ENCODE results near the gene LDLR.
"Not testable (repeated sequence)": the region's sequence is repeated elsewhere in the genome, so short reads cannot be mapped to it uniquely, and the experiment has no call there.

LDLR gene

DNA sequence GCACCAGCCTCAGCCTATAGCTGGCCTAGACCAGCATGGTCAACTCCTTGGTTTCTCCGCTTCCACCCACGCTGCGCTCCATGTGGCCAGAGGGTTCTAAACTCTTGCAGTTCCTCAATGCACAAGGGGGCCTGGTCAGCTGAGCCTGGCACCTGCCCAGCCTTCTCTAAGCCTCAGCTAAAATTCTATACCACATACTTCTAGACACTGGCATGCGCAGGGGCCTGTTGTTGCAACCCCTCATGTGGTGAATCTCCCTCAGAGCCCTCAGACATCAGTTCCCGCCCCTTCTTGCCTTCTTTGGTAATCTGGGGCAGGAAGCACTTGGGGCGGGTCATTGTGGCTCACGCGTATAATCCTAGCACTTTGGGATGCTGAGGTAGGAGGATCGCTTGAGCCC, 19.7 kb upstream of the LDLR start:
- in situ Hi-C loops (cut with HindIII; ENCODE audit: low sequenced_read_pairs) = no loop called here

DNA sequence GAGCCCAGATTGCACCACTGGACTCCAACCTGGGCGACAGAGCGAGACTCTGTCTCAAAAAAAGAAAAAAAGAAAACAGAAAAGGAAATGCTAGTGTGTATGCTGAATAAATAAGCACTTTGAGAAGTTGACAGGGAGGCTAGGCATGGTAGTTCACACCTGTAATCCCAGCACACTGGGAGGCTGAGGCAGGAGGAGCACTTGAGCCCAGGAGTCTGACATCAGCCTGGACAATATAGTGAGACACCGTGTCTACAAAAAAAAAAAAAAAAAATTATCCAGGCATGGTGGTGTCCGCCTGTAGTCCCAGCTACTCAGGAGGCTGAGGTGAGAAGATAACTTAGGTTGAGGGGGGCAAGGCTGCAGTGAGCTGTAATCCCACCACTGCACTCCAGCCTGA, 19.1 kb upstream of the LDLR start:
- in situ Hi-C loops (cut with HindIII; ENCODE audit: low sequenced_read_pairs) = no loop called here

DNA sequence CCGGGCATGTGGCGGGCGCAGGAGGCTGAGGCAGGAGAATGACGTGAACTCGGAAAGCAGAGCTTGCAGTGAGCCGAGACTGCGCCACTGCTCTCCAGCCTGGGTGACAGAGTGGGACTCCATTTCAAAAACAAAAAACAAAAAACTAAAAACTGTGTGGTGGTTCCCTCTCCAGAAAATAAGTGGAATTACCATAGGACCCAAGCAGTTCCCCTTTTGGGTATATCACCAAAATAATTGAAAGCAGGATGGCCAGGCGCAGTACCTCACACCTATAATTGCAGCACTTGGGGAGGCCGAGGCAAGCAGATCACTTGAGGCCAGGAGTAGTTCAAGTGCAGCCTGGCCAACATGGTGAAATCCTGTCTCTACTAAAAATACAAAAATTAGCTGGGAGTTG, 15.7 kb upstream of the LDLR start:
- in situ Hi-C loops (cut with HindIII; ENCODE audit: low sequenced_read_pairs) = no loop called here

DNA sequence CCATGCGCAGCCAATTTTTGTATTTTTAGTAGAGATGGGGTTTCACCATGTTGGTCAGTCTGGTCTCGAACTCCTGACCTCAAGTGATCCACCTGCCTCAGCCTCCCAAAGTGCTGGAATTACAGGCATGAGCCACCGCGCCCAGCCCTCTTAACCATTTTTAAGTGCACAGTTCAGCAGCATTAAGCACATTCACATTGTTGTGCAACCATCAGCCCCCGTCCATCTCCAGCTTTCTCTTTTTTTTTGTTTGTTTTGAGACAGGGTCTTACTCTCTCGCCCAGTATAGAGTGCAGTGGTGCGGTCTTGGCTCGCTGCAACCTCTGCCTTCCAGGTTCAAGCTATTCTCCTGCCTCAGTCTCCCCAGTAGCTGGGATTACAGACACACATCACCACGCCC, 12.5 kb upstream of the LDLR start:
- in situ Hi-C loops (cut with HindIII; ENCODE audit: low sequenced_read_pairs) = not testable (repeated sequence)

DNA sequence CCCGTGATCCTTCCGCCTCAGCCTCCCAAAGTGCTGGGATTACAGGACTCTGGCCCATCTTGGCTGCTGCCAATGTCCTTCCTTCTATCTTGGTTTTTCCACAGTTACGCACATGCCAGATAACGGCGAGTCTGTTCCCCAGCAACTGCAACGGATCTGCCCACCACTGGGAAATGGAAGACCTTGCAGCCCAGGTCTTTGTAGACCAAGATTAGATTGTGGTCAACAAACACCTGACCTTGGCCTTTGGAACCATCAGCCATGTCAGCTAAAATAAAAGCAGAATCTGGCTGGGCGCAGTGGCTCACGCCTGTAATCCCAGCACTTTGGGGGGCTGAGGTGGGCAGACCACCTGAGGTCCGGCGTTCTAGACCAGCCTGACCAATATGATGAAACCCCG, 10.4 kb upstream of the LDLR start:
- in situ Hi-C loops (cut with HindIII; ENCODE audit: low sequenced_read_pairs) = no loop called here

DNA sequence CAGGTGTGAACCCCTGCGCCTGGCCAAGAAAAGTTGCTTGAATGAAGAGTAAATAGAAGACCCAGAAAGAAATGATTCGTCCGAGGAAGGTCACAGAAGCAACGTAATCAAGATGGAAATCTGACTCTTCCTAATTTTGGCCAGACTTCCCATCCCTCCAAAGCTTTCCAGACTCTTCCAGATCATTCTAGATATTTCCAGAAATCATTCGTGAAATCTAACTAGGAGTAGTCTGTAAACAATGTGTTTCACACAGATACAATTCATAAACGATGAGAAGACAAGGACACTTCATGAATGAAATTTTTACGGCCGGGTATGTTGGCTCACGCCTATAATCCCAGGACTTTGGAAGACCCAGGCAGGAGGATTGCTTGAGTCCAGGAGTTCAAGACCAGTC, 9.3 kb upstream of the LDLR start:
- in situ Hi-C loops (cut with HindIII; ENCODE audit: low sequenced_read_pairs) = loop anchor here (10.0 kb wide), 1 partner anchor 55 kb away; no protein-coding TSS in a partner anchor

DNA sequence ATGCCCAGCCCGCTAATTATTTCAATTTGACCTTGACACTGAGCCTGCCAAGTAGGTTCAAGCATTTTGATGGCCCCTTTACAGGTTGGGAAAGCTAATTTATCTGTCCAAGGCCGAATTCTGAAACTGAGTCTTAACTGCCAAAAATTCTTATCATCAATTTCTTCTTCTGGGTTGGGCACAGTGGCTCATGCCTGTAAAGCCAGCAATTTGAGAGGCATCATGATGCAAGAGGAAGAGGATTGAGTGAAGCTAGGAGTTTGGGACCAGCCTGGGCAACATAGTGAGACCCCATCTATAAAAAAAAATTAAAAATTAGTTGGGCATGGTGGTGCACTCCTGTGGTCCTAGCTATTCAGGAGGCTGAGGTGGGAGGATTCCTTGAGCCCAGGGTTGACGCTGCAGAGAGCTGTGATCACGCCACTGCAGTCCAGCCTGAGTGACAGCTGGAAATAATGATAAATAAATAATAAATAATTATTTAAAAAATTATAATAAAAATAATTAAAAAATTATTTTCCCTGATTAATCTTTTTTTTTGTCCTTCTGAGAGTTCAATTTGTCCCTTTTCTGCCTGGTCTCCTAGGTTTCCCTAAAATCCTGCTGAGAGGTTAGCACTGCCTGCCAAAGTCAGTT, 1.3 kb upstream of the LDLR start:
- in situ Hi-C loops (cut with HindIII; ENCODE audit: low sequenced_read_pairs) = loop anchor here (10.0 kb wide), 1 partner anchor 63 kb away; no protein-coding TSS in a partner anchor

DNA sequence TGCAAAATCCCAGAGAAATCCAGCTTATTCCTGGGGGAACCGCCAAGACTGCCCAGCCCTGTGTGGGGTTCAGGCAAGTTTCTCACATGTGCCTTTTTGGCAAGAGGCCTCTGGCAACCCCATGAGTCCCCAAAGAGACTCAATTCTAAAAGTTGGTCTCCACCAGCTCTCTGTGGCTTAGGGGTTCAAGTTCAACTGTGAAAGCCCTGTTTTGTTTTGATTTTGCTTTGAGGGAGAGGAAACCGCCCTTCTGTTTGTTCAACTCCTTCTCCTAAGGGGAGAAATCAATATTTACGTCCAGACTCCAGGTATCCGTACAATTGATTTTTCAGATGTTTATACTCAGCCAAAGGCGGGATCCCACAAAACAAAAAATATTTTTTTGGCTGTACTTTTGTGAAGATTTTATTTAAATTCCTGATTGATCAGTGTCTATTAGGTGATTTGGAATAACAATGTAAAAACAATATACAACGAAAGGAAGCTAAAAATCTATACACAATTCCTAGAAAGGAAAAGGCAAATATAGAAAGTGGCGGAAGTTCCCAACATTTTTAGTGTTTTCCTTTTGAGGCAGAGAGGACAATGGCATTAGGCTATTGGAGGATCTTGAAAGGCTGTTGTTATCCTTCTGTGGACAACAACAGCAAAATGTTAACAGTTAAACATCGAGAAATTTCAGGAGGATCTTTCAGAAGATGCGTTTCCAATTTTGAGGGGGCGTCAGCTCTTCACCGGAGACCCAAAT, 583 bp upstream of the LDLR start:
- in situ Hi-C loops (cut with HindIII; ENCODE audit: low sequenced_read_pairs) = loop anchor here (10.0 kb wide), 1 partner anchor 64 kb away; no protein-coding TSS in a partner anchor

DNA sequence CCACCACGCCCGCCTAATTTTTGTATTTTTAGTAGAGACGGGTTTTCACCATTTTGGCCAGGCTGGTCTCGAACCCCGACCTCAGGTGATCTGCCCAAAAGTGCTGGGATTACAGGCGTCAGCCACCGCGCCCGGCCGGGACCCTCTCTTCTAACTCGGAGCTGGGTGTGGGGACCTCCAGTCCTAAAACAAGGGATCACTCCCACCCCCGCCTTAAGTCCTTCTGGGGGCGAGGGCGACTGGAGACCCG, 676 bp downstream of the LDLR start:
- in situ Hi-C loops (cut with HindIII; ENCODE audit: low sequenced_read_pairs) = not testable (repeated sequence)

DNA sequence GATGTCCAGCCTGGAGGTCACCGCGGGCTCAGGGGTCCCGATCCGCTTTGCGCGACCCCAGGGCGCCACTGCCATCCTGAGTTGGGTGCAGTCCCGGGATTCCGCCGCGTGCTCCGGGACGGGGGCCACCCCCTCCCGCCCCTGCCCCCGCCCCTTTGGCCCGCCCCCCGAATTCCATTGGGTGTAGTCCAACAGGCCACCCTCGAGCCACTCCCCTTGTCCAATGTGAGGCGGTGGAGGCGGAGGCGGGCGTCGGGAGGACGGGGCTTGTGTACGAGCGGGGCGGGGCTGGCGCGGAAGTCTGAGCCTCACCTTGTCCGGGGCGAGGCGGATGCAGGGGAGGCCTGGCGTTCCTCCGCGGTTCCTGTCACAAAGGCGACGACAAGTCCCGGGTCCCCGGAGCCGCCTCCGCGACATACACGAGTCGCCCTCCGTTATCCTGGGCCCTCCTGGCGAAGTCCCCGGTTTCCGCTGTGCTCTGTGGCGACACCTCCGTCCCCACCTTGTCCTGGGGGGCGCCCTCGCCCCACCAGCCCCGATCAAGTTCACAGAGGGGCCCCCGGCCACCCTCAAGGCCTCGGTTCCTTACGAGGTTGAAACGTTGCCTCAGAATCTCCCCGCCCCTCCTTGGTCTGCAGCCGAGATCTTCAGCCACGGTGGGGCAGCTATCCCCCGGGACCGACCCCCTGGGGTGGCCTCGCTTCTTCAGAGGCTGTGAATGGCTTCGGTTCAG, 1.2 kb downstream of the LDLR start:
- in situ Hi-C loops (cut with HindIII; ENCODE audit: low sequenced_read_pairs) = no loop called here

DNA sequence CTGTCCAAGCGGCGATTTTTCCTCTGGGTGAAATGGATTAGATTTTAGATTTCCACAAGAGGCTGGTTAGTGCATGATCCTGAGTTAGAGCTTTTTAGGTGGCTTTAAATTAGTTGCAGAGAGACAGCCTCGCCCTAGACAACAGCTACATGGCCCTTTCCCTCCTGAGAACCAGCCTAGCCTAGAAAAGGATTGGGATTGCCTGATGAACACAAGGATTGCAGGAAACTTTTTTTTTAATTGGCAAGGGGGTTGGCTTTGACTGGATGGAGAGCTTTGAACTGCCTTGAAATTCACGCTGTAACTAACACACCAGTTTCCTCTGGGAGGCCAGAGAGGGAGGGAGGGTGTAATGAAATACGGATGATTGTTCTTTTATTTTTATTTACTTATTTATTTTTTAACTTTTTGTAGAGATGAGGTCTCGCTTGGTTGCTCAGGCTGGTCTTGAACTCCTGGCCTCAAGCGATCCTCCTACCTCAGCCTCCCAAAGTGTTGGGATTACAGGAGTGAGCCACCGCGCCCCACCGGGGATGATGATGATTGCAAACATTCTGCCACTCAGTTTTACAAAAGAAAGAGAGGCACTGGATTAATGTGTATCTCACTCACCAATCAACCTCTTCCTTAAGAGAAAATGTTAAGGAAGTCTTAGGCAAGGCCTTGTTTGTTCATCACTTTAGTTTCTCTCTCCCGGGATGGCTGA, 1.9 kb downstream of the LDLR start:
- in situ Hi-C loops (cut with HindIII; ENCODE audit: low sequenced_read_pairs) = no loop called here

DNA sequence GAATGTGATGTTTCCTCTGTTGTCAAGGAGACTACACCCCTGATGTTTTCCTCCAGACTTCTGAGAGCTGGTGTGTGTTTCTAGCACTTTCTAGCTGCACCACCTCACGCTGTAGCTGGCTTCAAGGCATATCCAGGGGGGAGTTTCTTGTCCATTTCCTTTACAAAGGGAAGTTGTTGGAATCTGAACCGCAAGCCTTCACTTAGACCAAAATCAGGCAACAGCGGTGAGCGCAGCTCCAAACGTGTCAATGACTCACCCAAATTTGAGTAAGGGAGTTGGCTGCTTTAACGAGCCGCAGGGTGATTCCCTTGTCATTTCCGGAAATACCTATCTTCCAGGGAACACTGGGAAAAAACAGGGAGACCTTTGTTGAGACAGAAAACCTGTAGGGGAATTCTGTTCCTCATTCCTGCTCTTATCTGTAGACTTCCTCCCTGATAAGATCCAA, 2.5 kb downstream of the LDLR start:
- in situ Hi-C loops (cut with HindIII; ENCODE audit: low sequenced_read_pairs) = no loop called here

DNA sequence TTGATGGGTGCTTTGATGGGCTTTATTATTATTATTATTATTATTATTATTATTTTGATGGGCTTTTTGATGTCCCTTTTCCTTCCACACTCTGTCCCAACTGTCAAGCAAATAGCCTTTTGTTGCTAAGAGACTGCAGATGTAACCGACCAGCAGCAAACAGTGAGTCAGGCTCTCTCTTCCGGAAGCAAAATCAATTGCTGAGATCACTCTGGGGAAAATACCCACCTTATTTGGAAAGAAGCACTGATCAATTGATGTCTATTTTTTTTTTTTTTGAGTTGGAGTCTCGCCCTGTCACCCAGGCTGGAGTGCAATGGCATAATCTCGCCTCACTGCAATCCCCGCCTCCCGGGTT, 2.9 kb downstream of the LDLR start:
- in situ Hi-C loops (cut with HindIII; ENCODE audit: low sequenced_read_pairs) = no loop called here

DNA sequence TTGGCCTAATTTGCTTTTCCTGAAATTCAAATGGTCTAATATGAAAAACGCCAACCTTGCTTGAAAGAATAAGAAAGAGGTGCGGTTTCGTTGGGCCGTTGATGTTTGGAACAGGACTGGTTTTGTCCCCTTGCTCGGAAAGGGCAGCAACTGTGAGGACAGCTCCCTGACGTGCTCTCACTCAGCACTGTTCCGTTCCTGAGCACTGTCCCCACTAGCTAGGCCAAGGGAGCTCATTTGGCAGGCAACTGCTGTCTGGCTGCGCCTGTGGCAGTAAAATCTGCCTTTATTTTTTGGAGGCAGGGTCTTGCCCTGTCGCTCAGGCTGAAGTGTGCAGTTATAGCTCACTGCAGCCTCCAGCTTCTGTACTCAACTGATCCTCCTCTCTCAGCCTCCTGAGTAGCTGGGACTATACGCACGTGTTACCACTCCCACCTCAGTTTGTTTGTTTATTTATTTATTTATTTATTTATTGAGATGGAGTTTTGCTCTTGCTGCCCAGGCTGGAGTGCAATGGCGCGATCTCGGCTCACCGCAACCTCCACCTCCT, 4.5 kb downstream of the LDLR start:
- in situ Hi-C loops (cut with HindIII; ENCODE audit: low sequenced_read_pairs) = no loop called here

DNA sequence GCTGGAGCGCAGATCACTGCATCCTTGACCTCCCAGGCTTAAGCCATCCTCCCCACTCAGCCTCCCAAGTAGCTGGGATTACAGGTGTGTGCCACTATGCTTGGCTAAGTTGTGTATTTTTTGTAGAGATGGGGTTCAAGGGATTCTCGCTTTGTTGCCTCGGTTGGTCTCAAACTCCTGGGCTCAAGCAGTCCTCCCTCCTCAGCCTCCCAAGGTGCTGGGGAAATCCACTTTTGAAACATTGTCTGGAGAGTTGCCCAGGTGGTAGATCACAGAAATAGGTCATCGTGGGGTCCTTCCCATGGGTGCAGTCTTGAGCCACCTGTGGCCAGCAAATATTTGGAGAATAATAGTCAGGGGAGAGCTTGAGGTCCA, 5.2 kb downstream of the LDLR start:
- in situ Hi-C loops (cut with HindIII; ENCODE audit: low sequenced_read_pairs) = no loop called here

DNA sequence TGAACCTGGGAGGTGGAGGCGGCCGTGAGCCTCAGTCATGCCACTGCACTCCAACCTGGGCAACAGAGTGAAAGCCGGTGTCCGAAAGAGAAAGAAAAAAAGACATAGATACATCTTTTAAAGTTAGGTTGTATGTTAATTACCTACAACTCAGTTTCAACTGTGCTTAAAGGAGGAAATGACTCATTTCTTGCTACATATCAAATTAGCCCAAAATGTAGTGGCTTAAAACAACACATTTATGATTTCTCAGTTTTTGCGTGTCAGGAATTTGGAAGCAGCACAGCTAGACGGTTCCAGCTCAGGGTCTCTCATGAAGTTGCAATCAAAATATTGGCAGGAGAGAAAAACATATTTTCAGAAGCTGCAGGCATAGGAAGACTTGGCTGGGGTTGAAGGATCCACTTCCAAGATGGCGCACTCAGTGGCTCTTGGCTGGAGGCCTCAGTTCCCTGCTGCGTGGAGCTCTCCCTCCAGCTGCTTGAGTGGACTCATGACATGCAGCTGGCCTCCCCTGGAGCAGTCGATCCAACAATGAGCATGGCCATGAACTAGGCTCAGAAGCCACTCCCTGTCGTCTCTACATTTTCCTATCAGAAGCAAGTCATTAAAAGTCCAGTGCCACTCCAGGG, 7.1 kb downstream of the LDLR start:
- in situ Hi-C loops (cut with HindIII; ENCODE audit: low sequenced_read_pairs) = no loop called here

DNA sequence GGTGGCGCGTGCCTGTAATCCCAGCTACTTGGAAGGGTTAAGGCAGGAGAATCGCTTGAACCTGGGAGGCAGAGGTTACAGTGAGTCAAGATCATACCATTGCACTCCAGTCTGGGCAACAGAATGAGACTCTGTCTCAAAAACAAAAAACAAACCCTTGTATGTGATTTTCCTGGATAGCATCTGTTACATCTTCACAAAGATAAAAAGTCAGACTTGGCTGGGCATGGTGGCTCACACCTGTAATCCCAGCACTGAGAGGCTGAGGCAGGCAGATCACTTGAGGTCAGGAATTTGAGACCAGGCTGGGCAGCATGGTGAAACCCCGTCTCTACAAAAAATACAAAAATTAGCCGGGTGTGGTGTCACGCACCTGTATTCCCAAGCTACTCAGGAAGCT, 8.1 kb downstream of the LDLR start:
- in situ Hi-C loops (cut with HindIII; ENCODE audit: low sequenced_read_pairs) = not testable (repeated sequence)

DNA sequence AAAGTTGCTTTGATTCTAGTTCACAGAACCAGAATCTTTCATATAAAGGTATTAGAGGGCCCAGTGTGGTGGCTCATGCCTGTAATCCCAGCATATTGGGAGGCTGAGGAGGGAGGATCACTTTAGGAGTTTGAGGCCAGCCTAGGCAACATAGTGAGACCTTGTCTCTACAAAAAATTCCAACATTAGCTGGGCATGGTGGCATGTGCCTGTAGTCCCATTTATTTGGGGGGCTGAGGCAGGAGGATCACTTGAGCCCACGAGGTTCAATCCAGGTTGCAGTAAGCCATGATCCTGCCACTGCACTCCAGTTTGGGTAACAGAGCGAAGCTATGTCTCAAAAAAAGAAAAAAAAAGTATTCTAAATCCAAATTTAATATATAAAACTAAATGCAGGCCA, 9.1 kb downstream of the LDLR start:
- in situ Hi-C loops (cut with HindIII; ENCODE audit: low sequenced_read_pairs) = no loop called here

DNA sequence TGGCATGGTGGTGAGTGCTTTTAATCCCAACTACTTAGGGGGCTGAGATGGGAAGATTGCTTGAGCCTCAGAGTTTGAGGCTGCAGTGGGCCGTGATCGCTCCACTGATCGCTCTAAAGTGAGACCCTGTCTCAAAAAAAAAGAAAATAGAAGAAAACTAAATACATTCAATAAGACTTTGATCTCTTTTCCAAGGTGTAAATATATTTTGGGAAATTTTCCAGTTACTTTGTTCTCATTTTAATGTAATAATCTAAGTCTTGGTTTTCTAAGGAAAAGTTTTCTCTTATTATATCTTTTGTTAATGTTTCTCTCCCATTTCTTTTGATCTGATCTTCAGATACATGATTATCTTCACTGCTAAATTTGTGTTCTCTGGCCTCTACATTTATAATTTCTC, 9.6 kb downstream of the LDLR start:
- in situ Hi-C loops (cut with HindIII; ENCODE audit: low sequenced_read_pairs) = no loop called here

DNA sequence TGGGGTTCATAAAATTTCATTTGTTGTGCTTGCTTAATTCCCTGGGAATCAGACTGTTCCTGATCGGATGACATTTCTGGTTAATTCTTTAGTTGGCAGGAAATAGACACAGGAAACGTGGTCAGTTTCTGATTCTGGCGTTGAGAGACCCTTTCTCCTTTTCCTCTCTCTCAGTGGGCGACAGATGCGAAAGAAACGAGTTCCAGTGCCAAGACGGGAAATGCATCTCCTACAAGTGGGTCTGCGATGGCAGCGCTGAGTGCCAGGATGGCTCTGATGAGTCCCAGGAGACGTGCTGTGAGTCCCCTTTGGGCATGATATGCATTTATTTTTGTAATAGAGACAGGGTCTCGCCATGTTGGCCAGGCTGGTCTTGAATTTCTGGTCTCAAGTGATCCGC, 10.8 kb downstream of the LDLR start:
- in situ Hi-C loops (cut with HindIII; ENCODE audit: low sequenced_read_pairs) = no loop called here

DNA sequence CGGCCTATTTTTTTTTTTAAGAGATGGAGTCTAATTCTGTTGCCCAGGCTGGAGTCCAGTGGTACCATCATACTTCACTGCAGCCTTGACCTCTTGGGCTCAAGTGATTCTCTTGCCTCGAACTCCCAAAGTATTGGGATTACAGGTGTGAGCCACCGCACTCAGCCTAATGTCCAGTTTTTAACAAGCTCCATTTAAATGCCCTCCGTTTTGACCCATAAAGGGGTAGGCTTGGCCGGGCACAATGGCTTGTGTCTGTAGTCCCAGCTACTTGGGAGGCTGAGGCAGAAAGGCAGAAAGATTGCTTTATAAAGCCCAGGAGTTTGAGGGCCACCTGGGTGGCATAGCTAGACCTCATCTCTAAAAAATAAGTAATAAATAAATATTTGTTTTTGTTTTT, 11.8 kb downstream of the LDLR start:
- in situ Hi-C loops (cut with HindIII; ENCODE audit: low sequenced_read_pairs) = no loop called here

All from endothelial cell of hepatic sinusoid (primary cell).